NCI-H2227 (cell line): ENCODE measurements around the gene COX8A.
"Not testable (repeated sequence)": the region's sequence is repeated elsewhere in the genome, so short reads cannot be mapped to it uniquely, and the experiment has no call there.

Source experiments
- DNase-seq: peaks from one replicate; lab custom pipeline; 2025; ENCODE audit not compliant: unreplicated experiment; lab: John Stamatoyannopoulos, UW

The COX8A gene

GRCh38 chr11:63974259-63975143, at the start of gene COX8A:
TSS of gene COX8A (plus strand) at chr11:63974620. CDS start at chr11:63974681, 61 bp downstream.
- DNase-seq = peak; percentile 100

GRCh38 chr11:63929616-63930015, 44.8 kb upstream of the COX8A start:
- DNase-seq = no peak

GRCh38 chr11:63931045-63931444, 43.4 kb upstream of the COX8A start:
- no peak for DNase-seq

GRCh38 chr11:63931876-63932275, 42.5 kb upstream of the COX8A start:
- no peak for DNase-seq

- DNase-seq = no peak
Measured at GRCh38 chr11:63933459-63933858, 41.0 kb upstream of the COX8A start.

GRCh38 chr11:63937713-63938478, 36.5 kb upstream of the COX8A start:
- DNase-seq = peak; percentile 67

GRCh38 chr11:63938479-63939396, 35.7 kb upstream of the COX8A start, which contains the start of gene NAA40:
TSS of gene NAA40 (plus strand) at chr11:63939002. CDS start at chr11:63939097, 95 bp downstream.
- DNase-seq = peak; percentile 98

- DNase-seq = peak; percentile 54
Measured at GRCh38 chr11:63939397-63939891, 35.0 kb upstream of the COX8A start.

- DNase-seq = no peak
Measured at GRCh38 chr11:63940786-63941185, 33.6 kb upstream of the COX8A start.

GRCh38 chr11:63941901-63942300, 32.5 kb upstream of the COX8A start:
- no peak for DNase-seq

- no peak for DNase-seq
Measured at GRCh38 chr11:63942803-63943202, 31.6 kb upstream of the COX8A start.

- DNase-seq = no peak
Measured at GRCh38 chr11:63944987-63945386, 29.4 kb upstream of the COX8A start.

GRCh38 chr11:63945477-63946163, 28.8 kb upstream of the COX8A start:
- peak; percentile 80 for DNase-seq

GRCh38 chr11:63951779-63952536, 22.5 kb upstream of the COX8A start:
- DNase-seq = no peak

GRCh38 chr11:63952570-63952969, 21.9 kb upstream of the COX8A start:
- no peak for DNase-seq

GRCh38 chr11:63958008-63958407, 16.4 kb upstream of the COX8A start:
- no peak for DNase-seq

- DNase-seq = peak; percentile 66
Measured at GRCh38 chr11:63961608-63962412, 12.6 kb upstream of the COX8A start.

- not testable (repeated sequence) for DNase-seq
Measured at GRCh38 chr11:63963895-63964294, 10.5 kb upstream of the COX8A start.

GRCh38 chr11:63966444-63966843, 8.0 kb upstream of the COX8A start:
- DNase-seq = no peak
